ENCODE data around the gene NCEH1. TPM values are rescaled to one million over a fixed set of nuclear protein-coding genes. Genes with fewer than 3 reads are reported as not detected.

The NCEH1 gene
- polyA plus RNA-seq, 1 of the 3 experiments (the other 2 are of a cell fraction): 7.5 TPM

GRCh38 chr3:172609750-172610149, 101.1 kb downstream of the NCEH1 start:
- Histone ChIP-seq H3K27ac (ENCODE audit: low read depth in 2 of 2, low read length in 1 of 2) (no peak overlapping the region), H3K9me2 (no peaks in the 10 kb centered on the region), H3K4me3 (ENCODE audit: low read depth in 2 of 2, low read length in 1 of 2) (no peak overlapping the region), H3K36me3 (replicated peaks in 1 of 2; ENCODE audit: control insufficient read depth in 1 of 2, insufficient read depth in 2 of 2, low read length in 1 of 2) (no peaks in the 10 kb centered on the region), H3K9ac (no peak overlapping the region), H4K20me1 (ENCODE audit: insufficient read depth) (no peaks in the 10 kb centered on the region), H3K27me3 (ENCODE audit: insufficient read depth) (no peaks in the 10 kb centered on the region), H3K9me3 (no peaks in the 10 kb centered on the region), H2AFZ (ENCODE audit: low read depth) (no peak overlapping the region), H3K79me2 (ENCODE audit: insufficient read depth) (no peaks in the 10 kb centered on the region), H3F3A (replicated peaks; ENCODE audit: insufficient read depth) (peaks cover 33% of the 10 kb centered on the region), H3K4me1 (ENCODE audit: control insufficient read depth in 1 of 2, insufficient read depth in 2 of 2, low read depth in 1 of 2, low read length in 1 of 2) (peaks cover 0 to 30% of the 10 kb centered on the region in 2 experiments; a peak in 1 of 4 replicates), H3K4me2 (no peak overlapping the region)
- 92% methylated on average over 6 of the region's 6 CpGs for WGBS (ENCODE audit: low lambda C conversion rate)
- TF ChIP-seq FOXJ3 (CRISPR knock-in tag; IDR thresholded peaks at IDR 0.05): no peak
- TF ChIP-seq TEAD4 (IDR thresholded peaks at IDR 0.05; ENCODE audit: borderline replicate concordance, insufficient read depth): no peak
- no peak for TF ChIP-seq NFIC (IDR thresholded peaks at IDR 0.05; ENCODE audit: borderline replicate concordance)
- TF ChIP-seq TCF12 (IDR thresholded peaks at IDR 0.05): no peak
- TF ChIP-seq FOXM1 (IDR thresholded peaks at IDR 0.05; ENCODE audit: low read depth): no peak
- no peak for TF ChIP-seq POLR2AphosphoS5 (IDR thresholded peaks at IDR 0.05; ENCODE audit: low read depth, low read length)
- TF ChIP-seq SIN3A (IDR thresholded peaks at IDR 0.05; ENCODE audit: borderline replicate concordance, low read depth, low read length): no peak
- no peak for TF ChIP-seq GATA2 (CRISPR knock-in tag; IDR thresholded peaks at IDR 0.05)
- DNase-seq: no peak
- POLR2A ChIA-PET: no interaction called here
- CTCF ChIA-PET: no interaction called here

GRCh38 chr3:172608575-172608974, 102.3 kb downstream of the NCEH1 start:
- no peaks in the 10 kb centered on the region for H3K36me3 ChIP-seq (replicated peaks in 1 of 2; ENCODE audit: control insufficient read depth in 1 of 2, insufficient read depth in 2 of 2, low read length in 1 of 2)
- CTCF ChIA-PET: interaction anchor here (0.6 to 3.2 kb wide), 4 partner anchors 11 to 539 kb away, joined by 3 to 15 read pairs (median 6); no protein-coding TSS in a partner anchor
- H2AFZ ChIP-seq (ENCODE audit: low read depth): no peak overlapping the region
- H3K4me2 ChIP-seq: no peak overlapping the region
- no peak for DNase-seq
- no peaks in the 10 kb centered on the region for H3K27me3 ChIP-seq (ENCODE audit: insufficient read depth)
- H4K20me1 ChIP-seq (ENCODE audit: insufficient read depth): no peaks in the 10 kb centered on the region
- peaks cover 0 to 30% of the 10 kb centered on the region in 2 experiments; a peak in 1 of 4 replicates for H3K4me1 ChIP-seq (ENCODE audit: control insufficient read depth in 1 of 2, insufficient read depth in 2 of 2, low read depth in 1 of 2, low read length in 1 of 2)
- no peak overlapping the region for H3K4me3 ChIP-seq (ENCODE audit: low read depth in 2 of 2, low read length in 1 of 2)
- H3K79me2 ChIP-seq (ENCODE audit: insufficient read depth): no peaks in the 10 kb centered on the region
- 70% methylated on average over 2 of the region's 2 CpGs for WGBS (ENCODE audit: low lambda C conversion rate)
- H3K9me2 ChIP-seq: no peaks in the 10 kb centered on the region
- POLR2A ChIA-PET: no interaction called here
- peaks cover 33% of the 10 kb centered on the region for H3F3A ChIP-seq (replicated peaks; ENCODE audit: insufficient read depth)
- no peak overlapping the region for H3K9ac ChIP-seq
- peak overlapping the region in 1 of 2 experiments; percentile 77; a peak in 2 of 4 replicates for H3K27ac ChIP-seq (ENCODE audit: low read depth in 2 of 2, low read length in 1 of 2)
- TF ChIP-seq USF1 (IDR thresholded peaks at IDR 0.05; ENCODE audit: borderline replicate concordance, low read depth): no peak
- TF ChIP-seq ZBTB33 (IDR thresholded peaks at IDR 0.05; ENCODE audit: borderline replicate concordance, low read depth): no peak
- TF ChIP-seq GABPA (IDR thresholded peaks at IDR 0.05; ENCODE audit: low read depth): no peak
- no peak for TF ChIP-seq MXI1 (IDR thresholded peaks at IDR 0.05; ENCODE audit: low read depth, low read length)
- no peak for TF ChIP-seq EZH2phosphoT487 (IDR thresholded peaks at IDR 0.05; ENCODE audit: borderline replicate concordance, low read depth)
- no peak for TF ChIP-seq NRF1 (IDR thresholded peaks at IDR 0.05; ENCODE audit: low read depth, low read length)
- no peak for TF ChIP-seq CTCF (IDR thresholded peaks at IDR 0.05)
- no peak for TF ChIP-seq FOSL2 (IDR thresholded peaks at IDR 0.05; ENCODE audit: borderline replicate concordance, low read depth)
- TF ChIP-seq FOXM1 (IDR thresholded peaks at IDR 0.05; ENCODE audit: low read depth): no peak
- no peak for TF ChIP-seq RCOR1 (IDR thresholded peaks at IDR 0.05; ENCODE audit: low read length)
- no peak for TF ChIP-seq JUND (IDR thresholded peaks at IDR 0.05)
- no peaks in the 10 kb centered on the region for H3K9me3 ChIP-seq
